MM.1S (cell line): Measurements from ENCODE around the gene GPATCH8.

Experiments
- CTCF ChIP-seq: fragments of 300-600 bp; sonication (generic); IDR thresholded peaks from 2 replicates; pipeline ENCODE4 v1.5.1; 2016; ENCODE audit warnings: antibody characterized with exemption, low read length, mixed read lengths
- EZH2 ChIP-seq: fragments of 300-600 bp; sonication (generic); optimal IDR thresholded peaks from 2 replicates; pipeline ENCODE3; 2017; ENCODE audit warnings: low read depth, mild to moderate bottlenecking, antibody characterized with exemption, low read length, mixed read lengths
- EZH2phosphoT487 ChIP-seq: fragments of 300-600 bp; sonication (generic); IDR thresholded peaks from 2 replicates; pipeline ENCODE4 v1.6.1; 2018; ENCODE audit warnings: antibody characterized with exemption, low read length

- TF ChIP-seq CTCF (no peak), EZH2phosphoT487 (no peak), EZH2 (no peak)
These were observed at the start of gene GPATCH8 for GRCh38 chr17:44503147-44504029.
